ENCODE data around the gene PEX1. TPM values are rescaled to one million over a fixed set of nuclear protein-coding genes. Genes with fewer than 3 reads are reported as not detected.
"Not testable (repeated sequence)": the region's sequence is repeated elsewhere in the genome, so short reads cannot be mapped to it uniquely, and the experiment has no call there.

The PEX1 gene
- total RNA-seq, 1 donor from 2014 or later = 10.0 TPM

- no peak for DNase-seq (ENCODE audit: low read depth in 2 of 2)
Measured at GRCh38 chr7:92506363-92506762, 22.0 kb downstream of the PEX1 start.

GRCh38 chr7:92504563-92504962 is 23.8 kb downstream of the PEX1 start:
- DNase-seq (ENCODE audit: low read depth in 2 of 2) = no peak

GRCh38 chr7:92503767-92504166 is 24.6 kb downstream of the PEX1 start:
- DNase-seq (ENCODE audit: low read depth in 2 of 2) = no peak

- no peak for DNase-seq (ENCODE audit: low read depth in 2 of 2)
Measured at GRCh38 chr7:92498557-92498956, 29.8 kb downstream of the PEX1 start.

GRCh38 chr7:92496876-92497275 is 31.4 kb downstream of the PEX1 start:
- DNase-seq (ENCODE audit: low read depth in 2 of 2) = no peak

- DNase-seq (ENCODE audit: low read depth in 2 of 2) = peak in 1 of 2 donors; percentile 70
Measured at GRCh38 chr7:92489634-92490033, 38.7 kb downstream of the PEX1 start.

GRCh38 chr7:92487804-92488203 is 40.5 kb downstream of the PEX1 start:
- no peak for DNase-seq (ENCODE audit: low read depth in 2 of 2)

GRCh38 chr7:92485974-92486373 is 42.3 kb downstream of the PEX1 start:
- DNase-seq (ENCODE audit: low read depth in 2 of 2) = no peak

- no peak for DNase-seq (ENCODE audit: low read depth in 2 of 2)
Measured at GRCh38 chr7:92485267-92485892, 42.9 kb downstream of the PEX1 start.

GRCh38 chr7:92484226-92484625 is 44.1 kb downstream of the PEX1 start:
- not testable (repeated sequence) for DNase-seq (ENCODE audit: low read depth in 2 of 2)

GRCh38 chr7:92483624-92484023 is 44.7 kb downstream of the PEX1 start:
- not testable (repeated sequence) for DNase-seq (ENCODE audit: low read depth in 2 of 2)

GRCh38 chr7:92479146-92479545 is 49.2 kb downstream of the PEX1 start:
- not testable (repeated sequence) for DNase-seq (ENCODE audit: low read depth in 2 of 2)

GRCh38 chr7:92478711-92479110 is 49.6 kb downstream of the PEX1 start:
- DNase-seq (ENCODE audit: low read depth in 2 of 2) = no peak

- no peak for DNase-seq (ENCODE audit: low read depth in 2 of 2)
Measured at GRCh38 chr7:92478095-92478494, 50.2 kb downstream of the PEX1 start.

- DNase-seq (ENCODE audit: low read depth in 2 of 2) = not testable (repeated sequence)
Measured at GRCh38 chr7:92477681-92478080, 50.6 kb downstream of the PEX1 start, which contains the start of gene ERVW-1. Gene ERVW-1 (minus strand): TSS chr7:92477946. CDS start chr7:92470381, 7,565 bp downstream.

- DNase-seq (ENCODE audit: low read depth in 2 of 2) = not testable (repeated sequence)
Measured at GRCh38 chr7:92475851-92476590, 52.3 kb downstream of the PEX1 start.

- DNase-seq (ENCODE audit: low read depth in 2 of 2) = not testable (repeated sequence)
Measured at GRCh38 chr7:92475261-92475770, 53.0 kb downstream of the PEX1 start.

GRCh38 chr7:92473989-92474388 is 54.3 kb downstream of the PEX1 start:
- not testable (repeated sequence) for DNase-seq (ENCODE audit: low read depth in 2 of 2)

GRCh38 chr7:92468589-92468988 is 59.7 kb downstream of the PEX1 start:
- not testable (repeated sequence) for DNase-seq (ENCODE audit: low read depth in 2 of 2)

- no peak for DNase-seq (ENCODE audit: low read depth in 2 of 2)
Measured at GRCh38 chr7:92466682-92467081, 61.6 kb downstream of the PEX1 start.

- no peak for DNase-seq (ENCODE audit: low read depth in 2 of 2)
Measured at GRCh38 chr7:92464515-92464914, 63.8 kb downstream of the PEX1 start.

- no peak for DNase-seq (ENCODE audit: low read depth in 2 of 2)
Measured at GRCh38 chr7:92462560-92462959, 65.8 kb downstream of the PEX1 start.
